ENCODE results near the gene C11orf97.
"Not testable (repeated sequence)": the region's sequence is repeated elsewhere in the genome, so short reads cannot be mapped to it uniquely, and the experiment has no call there.

C11orf97 gene

DNA sequence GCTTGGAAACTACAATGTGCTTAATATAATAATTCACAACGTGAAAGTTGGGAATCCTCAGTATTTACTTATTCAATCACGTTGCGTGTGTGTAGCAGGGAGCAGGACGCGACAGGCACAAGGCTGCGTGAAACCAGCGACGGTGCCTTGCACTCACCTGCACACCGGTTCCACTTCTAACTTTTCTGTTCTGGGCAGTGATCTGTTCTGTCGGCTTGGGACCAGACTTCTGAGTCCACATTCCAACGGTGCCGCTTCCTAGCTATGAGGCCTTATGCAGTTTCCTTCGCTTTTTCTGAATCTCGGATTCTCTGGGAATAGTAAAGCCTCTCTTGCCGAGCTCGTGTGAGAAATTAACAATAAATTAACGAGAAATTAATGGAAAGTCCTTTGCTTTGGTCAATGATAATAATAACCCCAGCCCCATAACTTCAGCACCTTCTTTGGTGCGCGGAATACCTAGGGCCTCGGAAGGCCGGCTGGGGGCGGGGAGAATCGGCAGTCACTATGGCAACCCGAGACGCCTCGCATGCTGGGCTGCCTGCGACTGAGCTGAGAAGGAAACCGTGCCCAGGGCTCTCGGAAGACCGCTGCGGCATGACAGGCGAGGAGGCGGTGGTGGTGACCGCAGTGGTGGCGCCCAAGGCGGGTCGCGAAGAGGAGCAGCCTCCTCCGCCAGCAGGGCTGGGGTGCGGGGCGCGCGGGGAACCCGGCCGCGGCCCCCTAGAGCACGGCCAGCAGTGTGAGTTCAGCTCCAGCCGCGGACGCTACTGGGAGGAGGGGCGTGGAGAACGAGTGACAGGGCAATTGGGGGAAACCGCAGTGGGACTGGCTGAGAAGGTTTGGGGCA is at the start of gene C11orf97:
Gene C11orf97 (plus strand): TSS at position 530 of the 850 bp plus-strand sequence. CDS start 68 bp downstream, at position 598.
- no peak for DNase-seq

DNA sequence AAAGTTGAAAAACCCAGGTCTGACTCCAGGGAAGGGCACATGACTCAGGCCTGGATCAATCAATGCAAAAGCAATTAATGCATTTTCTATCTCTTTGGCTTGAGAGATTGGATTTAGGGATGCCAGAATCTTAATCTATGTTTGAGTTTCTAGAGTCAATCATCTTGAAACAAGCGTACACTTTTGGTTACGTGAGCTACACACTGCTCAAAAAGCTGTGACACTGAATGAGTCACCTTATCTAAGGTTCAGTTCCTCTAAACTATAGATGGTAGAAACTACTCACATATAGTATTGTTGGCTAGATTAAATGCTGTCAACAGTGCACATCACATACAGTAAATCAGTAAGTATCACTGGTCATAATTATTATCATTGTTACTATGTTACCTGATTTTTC is 42.8 kb upstream of the C11orf97 start:
- no peak for DNase-seq

DNA sequence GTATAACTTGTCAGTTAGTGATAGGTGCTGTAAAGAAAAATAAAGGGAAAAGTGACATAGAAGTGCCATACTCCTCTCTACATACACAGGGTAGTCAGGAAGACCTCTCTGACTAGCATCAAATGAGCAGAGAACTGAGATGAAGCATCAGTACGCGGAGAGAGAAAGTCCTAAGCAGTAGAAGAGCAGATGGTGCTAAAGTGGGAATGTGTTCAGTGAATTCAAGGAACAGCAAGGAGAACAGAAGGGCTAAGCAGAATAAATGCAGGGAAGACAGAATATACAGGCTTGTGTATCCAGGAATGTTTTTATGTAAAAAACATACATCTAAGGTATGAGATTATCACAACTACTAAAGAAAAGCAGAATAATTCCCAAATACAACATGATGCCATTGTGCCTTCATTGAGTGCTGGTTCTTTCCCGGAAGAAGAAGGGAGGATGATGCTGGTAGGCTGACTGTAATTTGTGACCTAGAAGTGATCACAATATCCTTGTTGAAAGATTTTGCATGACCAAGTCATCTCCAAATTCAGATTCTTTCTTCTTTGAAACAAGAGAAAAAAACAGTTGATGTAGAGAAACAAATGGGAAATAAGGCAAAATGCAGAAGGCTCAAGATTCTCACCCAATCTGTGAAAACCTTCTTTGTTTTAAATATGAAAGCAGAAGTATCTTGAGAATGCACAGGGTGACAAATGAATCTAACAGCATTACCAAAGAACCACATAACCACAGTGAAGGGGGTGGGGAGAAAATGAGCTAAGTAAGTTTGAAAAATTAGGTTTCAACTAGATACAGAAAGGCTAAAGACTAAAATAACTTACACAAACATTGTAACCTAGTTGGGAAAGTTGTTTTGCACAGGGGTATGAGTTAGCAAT is 39.1 kb upstream of the C11orf97 start:
- DNase-seq: no peak

- no peak for DNase-seq
Measured at GRCh38 chr11:94477624-94478023, 34.6 kb upstream of the C11orf97 start.

GRCh38 chr11:94481342-94481741 is 30.9 kb upstream of the C11orf97 start:
- DNase-seq: no peak

GRCh38 chr11:94486068-94486467 is 26.2 kb upstream of the C11orf97 start:
- DNase-seq: no peak

DNA sequence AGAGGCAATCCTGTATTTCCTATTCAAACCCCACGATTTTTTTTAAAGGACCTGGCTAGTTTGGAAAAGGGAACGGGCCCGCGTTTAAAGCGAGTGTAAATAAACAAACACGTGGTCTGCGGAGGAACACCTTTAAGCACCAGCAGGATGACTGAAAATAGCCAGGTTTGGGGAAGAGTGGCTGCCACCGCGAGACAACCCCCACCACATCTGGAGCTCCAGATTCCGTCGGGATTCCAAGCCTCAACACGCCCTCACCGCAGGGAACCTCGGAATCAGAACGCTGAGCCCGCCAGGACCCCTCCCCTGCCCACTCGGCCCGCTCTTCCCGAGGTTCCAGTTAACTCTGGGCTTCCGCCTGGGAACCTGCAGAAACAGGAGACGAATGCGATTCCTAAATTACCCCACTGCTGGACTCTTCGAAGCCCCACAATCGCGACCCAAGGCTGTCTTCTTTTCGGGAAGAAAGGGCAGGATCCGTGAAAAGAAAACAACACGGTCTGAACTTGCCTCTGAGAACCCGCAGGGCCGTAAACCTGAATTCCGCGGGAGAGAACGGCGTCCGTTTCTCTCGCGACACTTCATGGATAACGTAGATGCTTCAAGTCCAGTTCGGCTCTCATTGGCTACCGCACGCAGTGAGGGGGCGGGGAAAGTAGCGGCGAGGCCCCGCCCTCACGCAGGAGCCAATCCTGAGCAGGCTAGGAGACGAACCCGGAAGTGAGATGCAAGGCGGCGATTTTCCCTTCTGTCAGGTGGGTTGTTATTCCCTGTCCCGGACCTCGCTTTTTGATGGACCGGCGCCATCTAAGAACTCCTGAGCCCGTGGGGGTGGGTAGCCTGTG is 18.8 kb upstream of the C11orf97 start, which contains the start of the genes ANKRD49 and MRE11:
Gene ANKRD49 (plus strand): TSS at position 704 of the 845 bp plus-strand sequence. CDS start 2,710 bp downstream, outside the sequence.
Gene MRE11 (minus strand): TSS at position 564 of the 845 bp plus-strand sequence. CDS start 1,043 bp downstream, outside the sequence.
- peak; percentile 92 for DNase-seq

DNA sequence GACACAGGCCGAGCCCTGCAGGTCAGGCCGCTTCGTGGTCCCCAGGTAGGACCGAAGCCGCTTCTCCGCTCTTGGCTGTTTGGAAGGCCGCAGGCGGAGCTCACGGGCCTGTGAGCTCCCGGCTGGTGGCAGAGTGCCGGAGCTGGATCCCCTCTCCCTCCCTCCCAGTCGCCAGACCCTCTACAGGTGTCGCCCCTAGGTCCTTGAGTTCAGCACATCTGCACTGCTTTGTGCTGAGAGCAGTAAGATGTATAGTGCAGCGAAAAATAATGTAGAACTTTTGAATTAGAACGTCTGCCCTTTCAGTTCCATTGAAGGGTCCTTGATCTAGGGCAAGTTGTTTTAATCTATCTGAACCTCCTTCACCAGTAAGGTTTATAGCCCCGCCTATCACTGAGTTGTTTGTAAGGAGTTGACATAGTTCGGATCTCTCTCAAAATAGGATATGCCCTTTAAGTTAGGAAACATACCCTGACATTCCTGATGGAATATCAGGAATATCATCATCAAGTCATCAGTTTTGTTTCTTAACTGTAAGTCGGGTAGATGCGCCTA is 18.1 kb upstream of the C11orf97 start:
- no peak for DNase-seq

DNA sequence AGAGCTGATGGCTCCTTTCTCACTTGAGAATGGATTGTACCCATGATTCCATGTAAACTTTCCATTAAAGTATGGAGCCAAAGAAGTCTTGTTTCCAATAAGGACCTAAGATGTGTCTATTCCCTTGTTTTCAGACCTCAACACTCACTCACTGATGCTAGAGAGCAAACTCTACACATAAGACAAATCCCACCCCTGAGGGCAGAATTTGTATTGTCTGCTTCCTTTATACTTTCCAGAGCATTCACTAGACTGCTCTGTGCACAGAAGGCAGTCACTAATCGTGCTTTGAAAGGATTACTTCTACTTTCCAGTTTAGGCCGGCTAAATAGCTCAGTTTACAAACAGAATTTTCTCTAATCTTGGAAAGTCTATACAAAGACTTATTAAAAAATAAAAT is 12.1 kb upstream of the C11orf97 start:
- DNase-seq: no peak

DNA sequence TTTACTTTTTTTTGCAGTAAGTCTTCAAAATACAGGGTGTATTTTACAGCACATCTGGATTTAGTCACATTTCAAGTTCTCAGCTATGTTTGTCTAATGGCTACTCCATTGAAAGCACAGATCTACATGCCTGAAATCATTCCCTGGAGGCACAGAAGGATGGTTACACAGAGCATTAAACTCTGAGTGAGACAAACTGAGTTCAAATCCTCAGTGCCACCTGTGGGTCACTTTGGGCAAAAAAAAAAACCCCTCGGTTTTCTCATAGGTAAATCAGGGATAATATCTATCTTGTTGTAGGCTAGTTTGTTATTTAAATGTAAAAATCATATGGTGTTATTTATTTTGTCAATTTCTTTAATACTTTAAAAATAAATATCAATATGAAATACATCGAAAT is 10.7 kb upstream of the C11orf97 start:
- DNase-seq: no peak

DNA sequence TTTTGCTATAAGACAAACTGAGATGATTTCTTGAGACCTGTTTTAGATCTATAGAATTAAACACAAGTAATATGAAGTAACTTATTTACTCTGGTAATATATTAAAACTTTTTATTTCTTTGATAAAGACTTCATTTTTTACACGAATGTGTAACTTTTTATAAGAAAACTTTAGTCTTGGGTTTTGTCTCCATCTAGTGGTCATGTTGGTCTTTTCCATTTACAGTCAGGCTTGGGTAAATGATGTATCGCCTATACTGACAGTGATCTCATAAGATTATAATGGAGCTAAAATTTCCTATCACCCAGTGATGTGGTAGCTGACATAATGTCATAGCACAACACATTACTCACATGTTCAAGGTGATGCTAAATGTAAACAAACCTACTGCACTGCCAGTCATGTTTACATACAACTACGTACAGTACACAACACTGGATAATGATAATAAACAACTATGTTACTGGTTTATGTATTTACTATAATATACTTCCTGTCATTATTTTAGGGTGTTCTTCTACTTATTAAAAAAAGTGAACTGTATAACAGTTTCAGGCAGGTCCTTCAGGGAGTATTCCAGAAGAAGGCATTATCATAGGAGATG is 7.5 kb upstream of the C11orf97 start:
- no peak for DNase-seq

DNA sequence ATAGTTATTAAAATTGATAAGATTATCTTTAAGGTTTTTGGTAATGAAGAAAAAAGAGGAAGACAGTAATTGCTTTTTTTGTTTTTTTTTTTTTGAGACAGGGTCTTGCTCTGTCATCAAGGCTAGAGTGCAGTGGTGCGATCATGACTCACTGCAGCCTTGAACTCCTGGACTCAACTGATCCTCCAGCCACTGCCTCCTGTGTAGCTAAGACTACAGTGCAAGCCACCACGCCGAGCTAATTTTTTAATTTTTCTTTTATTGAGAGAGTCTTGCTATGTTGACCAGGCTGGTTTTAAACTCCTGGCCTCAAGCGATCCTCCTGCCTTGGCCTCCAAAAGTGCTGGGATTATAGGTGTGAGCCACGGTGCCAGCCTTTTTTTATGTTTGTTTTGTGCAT is 5.7 kb upstream of the C11orf97 start:
- DNase-seq: not testable (repeated sequence)

GRCh38 chr11:94507485-94507884 is 4.8 kb upstream of the C11orf97 start:
- no peak for DNase-seq

- no peak for DNase-seq
Measured at GRCh38 chr11:94513091-94513490, 830 bp downstream of the C11orf97 start.

DNA sequence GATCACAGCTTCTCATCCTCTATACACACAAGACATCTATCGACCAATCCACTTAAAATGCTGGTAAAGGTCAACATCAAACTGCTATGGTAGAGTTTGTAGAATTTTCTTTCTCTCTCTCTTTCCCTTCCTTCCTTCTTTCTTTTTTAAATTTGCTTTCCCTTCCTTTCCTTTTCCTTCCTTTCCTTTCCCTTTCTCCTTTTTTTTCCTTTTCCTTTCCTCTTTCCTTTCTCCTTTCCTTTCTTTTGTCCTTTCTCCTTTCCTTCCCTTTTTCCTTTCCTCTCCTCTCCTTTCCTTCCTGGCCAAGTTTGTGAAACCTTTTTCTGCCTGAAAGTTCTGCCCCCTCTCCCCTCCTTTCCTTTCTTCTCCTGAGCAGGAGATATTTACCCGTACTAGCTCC is 3.1 kb downstream of the C11orf97 start:
- no peak for DNase-seq

DNA sequence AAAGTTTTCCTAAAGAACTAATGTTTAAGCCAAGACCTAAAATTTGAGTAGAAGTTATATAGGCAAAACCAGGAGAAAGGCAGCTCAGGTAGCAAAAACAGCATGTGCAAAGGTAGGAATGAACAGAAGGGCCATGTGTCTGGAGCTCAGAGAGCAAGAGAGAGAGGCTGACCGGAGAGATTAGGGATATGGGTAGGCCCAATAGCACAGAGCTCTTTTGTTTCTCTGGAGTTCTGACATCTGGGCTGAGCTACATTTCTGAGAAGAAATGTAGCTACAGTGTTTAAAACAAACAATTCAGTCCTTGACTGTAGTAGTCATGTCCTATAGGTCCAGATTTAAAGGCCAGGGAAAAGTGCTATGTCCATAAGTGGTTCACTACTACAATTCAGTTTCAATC is 4.5 kb downstream of the C11orf97 start:
- no peak for DNase-seq

GRCh38 chr11:94518300-94518699 is 6.0 kb downstream of the C11orf97 start:
- no peak for DNase-seq

GRCh38 chr11:94519478-94520084 is 7.3 kb downstream of the C11orf97 start:
- no peak for DNase-seq

DNA sequence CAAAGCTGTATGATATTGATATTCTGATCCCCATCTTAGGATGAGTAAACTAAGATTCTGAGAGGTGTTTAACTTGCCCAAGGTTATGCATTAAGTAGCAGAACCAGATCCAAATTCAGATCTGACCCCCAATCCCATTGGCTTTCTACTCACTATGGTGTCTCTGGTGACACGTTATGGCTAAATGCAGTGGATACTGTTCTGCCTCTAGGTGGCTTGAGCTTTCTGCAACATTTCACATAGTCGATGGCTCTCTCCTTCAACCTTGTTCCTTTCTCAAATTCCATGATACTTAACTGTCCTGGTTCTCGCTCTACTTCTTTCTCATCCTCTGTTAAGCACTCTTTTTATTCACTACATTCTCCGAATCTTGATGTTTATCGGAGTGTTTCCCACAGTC is 9.4 kb downstream of the C11orf97 start:
- no peak for DNase-seq

DNA sequence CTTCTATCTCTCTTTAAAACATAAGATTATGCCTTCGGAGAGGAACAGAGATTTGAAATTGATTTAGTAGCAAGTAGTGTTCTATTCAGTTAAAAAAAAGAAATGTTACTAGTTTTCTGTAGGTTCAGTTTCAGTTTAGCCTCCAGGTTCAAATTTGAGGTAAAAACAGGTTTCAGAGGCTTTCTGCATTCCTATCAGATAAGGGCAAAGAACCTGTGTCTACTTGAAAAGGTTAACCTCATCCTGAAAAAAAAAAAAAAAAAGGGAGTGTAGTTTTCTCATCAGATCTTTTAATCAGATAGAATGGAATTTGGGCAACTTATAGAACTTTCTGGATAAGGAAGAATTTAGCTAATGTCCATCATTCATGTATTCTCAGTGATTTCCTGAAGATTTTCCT is 12.1 kb downstream of the C11orf97 start:
- DNase-seq: no peak
